Astrocyte (in vitro differentiated cells and primary cell): Measurements from ENCODE around the gene ATG2B.

Experiments
- EZH2 ChIP-seq: IDR thresholded peaks from 2 replicates; pipeline ENCODE4 v1.6.1; 2012; ENCODE audit warnings: mild to moderate bottlenecking, low read length, inconsistent platforms; ENCODE audit not compliant: insufficient read depth
- TF ChIP-seq, protein P1 (sequence below): IDR thresholded peaks from 2 replicates; pipeline ENCODE4 v1.5.1; 2011; ENCODE audit warnings: low read depth, mild to moderate bottlenecking, inconsistent platforms, low read length, moderate library complexity; ENCODE audit not compliant: insufficient read depth

DNA sequence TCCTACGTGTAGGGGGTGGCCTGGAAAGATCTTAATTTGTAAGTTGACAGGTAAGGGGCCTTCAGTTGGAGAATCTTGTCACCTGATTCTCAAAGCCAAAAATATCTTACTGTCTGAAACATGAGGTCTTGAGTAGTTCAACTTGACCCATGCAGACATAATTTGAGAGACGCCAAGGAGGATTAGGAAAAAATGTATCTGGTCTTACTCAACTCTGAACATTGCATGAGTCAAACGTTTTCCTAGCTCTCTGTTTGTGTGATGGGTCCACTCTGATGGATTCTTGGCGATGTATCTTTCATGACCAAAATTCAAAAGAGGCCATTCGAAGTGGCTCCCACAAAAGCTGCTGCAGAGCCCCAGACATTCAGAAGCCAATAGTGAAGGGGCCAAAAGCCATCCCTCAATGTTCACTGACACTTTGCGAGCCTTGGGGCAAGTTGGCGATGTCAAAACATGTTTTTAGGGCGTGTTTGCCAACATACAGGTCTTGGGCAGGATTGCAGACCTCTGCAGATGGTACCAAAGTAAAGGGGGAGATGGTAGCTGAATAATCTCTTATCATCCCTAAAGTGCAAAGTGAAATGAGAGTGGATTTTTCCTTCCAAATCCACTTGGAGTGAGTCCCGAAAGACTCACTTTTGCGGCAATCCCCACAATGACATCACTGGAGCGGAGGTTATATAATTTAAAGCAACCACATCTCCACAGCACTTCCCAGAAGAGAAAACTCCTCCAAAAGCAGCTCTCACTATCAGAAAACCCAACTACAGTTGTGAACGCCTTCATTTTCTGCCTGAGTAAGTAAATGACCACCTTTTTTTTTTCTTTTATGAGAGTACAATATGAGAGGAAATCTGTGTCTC lies 107.4 kb downstream of the ATG2B start, which contains the start of gene BDKRB1:
- TF ChIP-seq, protein P1, sequence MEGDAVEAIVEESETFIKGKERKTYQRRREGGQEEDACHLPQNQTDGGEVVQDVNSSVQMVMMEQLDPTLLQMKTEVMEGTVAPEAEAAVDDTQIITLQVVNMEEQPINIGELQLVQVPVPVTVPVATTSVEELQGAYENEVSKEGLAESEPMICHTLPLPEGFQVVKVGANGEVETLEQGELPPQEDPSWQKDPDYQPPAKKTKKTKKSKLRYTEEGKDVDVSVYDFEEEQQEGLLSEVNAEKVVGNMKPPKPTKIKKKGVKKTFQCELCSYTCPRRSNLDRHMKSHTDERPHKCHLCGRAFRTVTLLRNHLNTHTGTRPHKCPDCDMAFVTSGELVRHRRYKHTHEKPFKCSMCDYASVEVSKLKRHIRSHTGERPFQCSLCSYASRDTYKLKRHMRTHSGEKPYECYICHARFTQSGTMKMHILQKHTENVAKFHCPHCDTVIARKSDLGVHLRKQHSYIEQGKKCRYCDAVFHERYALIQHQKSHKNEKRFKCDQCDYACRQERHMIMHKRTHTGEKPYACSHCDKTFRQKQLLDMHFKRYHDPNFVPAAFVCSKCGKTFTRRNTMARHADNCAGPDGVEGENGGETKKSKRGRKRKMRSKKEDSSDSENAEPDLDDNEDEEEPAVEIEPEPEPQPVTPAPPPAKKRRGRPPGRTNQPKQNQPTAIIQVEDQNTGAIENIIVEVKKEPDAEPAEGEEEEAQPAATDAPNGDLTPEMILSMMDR: no peak
- no peak for TF ChIP-seq EZH2
